ENCODE measurements around the gene ABHD1. TPM values are rescaled to one million over a fixed set of nuclear protein-coding genes. Genes with fewer than 3 reads are reported as not detected.

ABHD1 gene
- total and polyA plus RNA-seq, 2 donors (not counting 3 experiments of a cell fraction or from before 2014, with no cell fraction given), result 0.07 TPM; not detected in 1

GRCh38 chr2:27077231-27077630 lies 46.4 kb upstream of the ABHD1 start:
- BruUV-seq (replicated peaks), result no TSS peak
- no peak for FAIRE-seq

More at GRCh38 chr2:27077231-27077630, 46.4 kb upstream of the ABHD1 start:
- Histone ChIP-seq H3K9ac (replicated peaks; ENCODE audit: extremely low read depth, insufficient read depth, low read length) (no peak overlapping the region), H3K27ac (ENCODE audit: insufficient read depth, low read depth, low read length) (no peak overlapping the region), H3K27me3 (ENCODE audit: control insufficient read depth in 2 of 2, insufficient read depth in 2 of 2, low read length in 2 of 2) (no peaks in the 10 kb centered on the region), H3K9me1 (replicated peaks; ENCODE audit: control insufficient read depth, extremely low read depth, insufficient read depth, low read length) (no peaks in the 10 kb centered on the region), H4K20me1 (replicated peaks; ENCODE audit: control insufficient read depth, extremely low read depth, insufficient read depth, low read length) (no peaks in the 10 kb centered on the region), H3K79me2 (ENCODE audit: control insufficient read depth, insufficient read depth, low read length) (no peaks in the 10 kb centered on the region), H3K4me1 (ENCODE audit: control insufficient read depth, extremely low read depth, insufficient read depth, low read length) (peaks cover 10% of the 10 kb centered on the region), H2AFZ (ENCODE audit: low read depth, low read length) (no peak overlapping the region), H3K4me3 (replicated peaks in 1 of 3; ENCODE audit: insufficient read depth in 1 of 3, low read depth in 1 of 3, low read length in 3 of 3) (no peak overlapping the region), H3K4me2 (ENCODE audit: insufficient read depth, low read length) (no peak overlapping the region), H3K9me3 (replicated peaks; ENCODE audit: control insufficient read depth, insufficient read depth, low read length) (no peaks in the 10 kb centered on the region), H3K36me3 (ENCODE audit: control insufficient read depth in 2 of 2, extremely low read depth in 1 of 2, insufficient read depth in 2 of 2, low read length in 2 of 2) (no peaks in the 10 kb centered on the region)
- TF ChIP-seq GATA2 (IDR thresholded peaks at IDR 0.05; ENCODE audit: insufficient read depth, insufficient read length, low read depth, low read length) (no peak), FOS (IDR thresholded peaks at IDR 0.05; ENCODE audit: borderline replicate concordance, insufficient read depth, low read length) (no peak), MYC (IDR thresholded peaks at IDR 0.05; ENCODE audit: low read depth, low read length) (no peak), MAX (IDR thresholded peaks at IDR 0.05; ENCODE audit: insufficient read depth, insufficient read length) (no peak), POLR2A (IDR thresholded peaks at IDR 0.05; ENCODE audit: low read depth, low read length) (no peak), EZH2 (IDR thresholded peaks at IDR 0.05; ENCODE audit: borderline replicate concordance, low read depth, low read length, severe bottlenecking) (no peak), JUN (IDR thresholded peaks at IDR 0.05; ENCODE audit: borderline replicate concordance, insufficient read depth, insufficient read length, low read depth) (no peak), POLR2AphosphoS5 (IDR thresholded peaks at IDR 0.05; ENCODE audit: insufficient read depth, low read depth, low read length) (no peak)
- TF ChIP-seq, protein P1, sequence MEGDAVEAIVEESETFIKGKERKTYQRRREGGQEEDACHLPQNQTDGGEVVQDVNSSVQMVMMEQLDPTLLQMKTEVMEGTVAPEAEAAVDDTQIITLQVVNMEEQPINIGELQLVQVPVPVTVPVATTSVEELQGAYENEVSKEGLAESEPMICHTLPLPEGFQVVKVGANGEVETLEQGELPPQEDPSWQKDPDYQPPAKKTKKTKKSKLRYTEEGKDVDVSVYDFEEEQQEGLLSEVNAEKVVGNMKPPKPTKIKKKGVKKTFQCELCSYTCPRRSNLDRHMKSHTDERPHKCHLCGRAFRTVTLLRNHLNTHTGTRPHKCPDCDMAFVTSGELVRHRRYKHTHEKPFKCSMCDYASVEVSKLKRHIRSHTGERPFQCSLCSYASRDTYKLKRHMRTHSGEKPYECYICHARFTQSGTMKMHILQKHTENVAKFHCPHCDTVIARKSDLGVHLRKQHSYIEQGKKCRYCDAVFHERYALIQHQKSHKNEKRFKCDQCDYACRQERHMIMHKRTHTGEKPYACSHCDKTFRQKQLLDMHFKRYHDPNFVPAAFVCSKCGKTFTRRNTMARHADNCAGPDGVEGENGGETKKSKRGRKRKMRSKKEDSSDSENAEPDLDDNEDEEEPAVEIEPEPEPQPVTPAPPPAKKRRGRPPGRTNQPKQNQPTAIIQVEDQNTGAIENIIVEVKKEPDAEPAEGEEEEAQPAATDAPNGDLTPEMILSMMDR (IDR thresholded peaks at IDR 0.05; ENCODE audit: extremely low read depth in 1 of 2, insufficient read depth in 1 of 2, low read depth in 1 of 2, low read length in 2 of 2), result no peak
- ChIA-PET CTCF (interaction anchor here (0.8 to 1.0 kb wide), 2 partner anchors 8 to 116 kb away, joined by 3 to 4 read pairs; no protein-coding TSS in a partner anchor), POLR2A (no interaction called here)
- dilution Hi-C loops (cut with MboI; ENCODE audit: extremely low pct_ligation_motif_present, low sequenced_read_pairs) (no loop called here), intact Hi-C loops (cut with micrococcal nuclease) (no loop called here)
- no peak for DNase-seq (ENCODE audit: low read depth, low spot score)

Data from endothelial cell of umbilical vein (primary cell).